H1 (cell line): Measurements from ENCODE around the gene TXNL4A. TPM values are rescaled to one million over a fixed set of nuclear protein-coding genes. Genes with fewer than 3 reads are reported as not detected.

Source experiments
- CTCF ChIA-PET: fragments of 300-600 bp; sonication (Branson Sonifier 250); formaldehyde crosslinking; loops from one replicate; lab custom pipeline; 2021; ENCODE audit not compliant: partially characterized antibody; lab: Charles Lee
- POLR2A ChIA-PET: fragments of 300-600 bp; sonication (Branson Sonifier 250); formaldehyde crosslinking; loops from one replicate; lab custom pipeline; 2021; ENCODE audit warnings: inconsistent platforms; ENCODE audit not compliant: partially characterized antibody; lab: Charles Lee
- DNase-seq, 2 experiments: peaks; one replicate each; pipeline versions ENCODE4 v3.0.0 to v3.0.0-alpha.2; 2010 to 2022; ENCODE audit warnings: low spot score in 2 of 2, low read depth in 1 of 2, mixed read lengths in 1 of 2
- FAIRE-seq: peaks from 2 replicates; lab custom pipeline; 2011; peaks lifted over from hg19 to GRCh38; lab: Jason Lieb, UNC
- H2AFZ ChIP-seq: 2 replicates; pipeline ENCODE4 v1.8.1; 2012; ENCODE audit warnings: low read length, inconsistent platforms
- H2AK5ac ChIP-seq: 2 replicates; pipeline ENCODE4 v1.6.1; 2013; ENCODE audit warnings: low read depth, low read length
- H2BK120ac ChIP-seq: replicated peaks from 2 replicates; pipeline ENCODE3; 2013; ENCODE audit warnings: low read depth, low read length, inconsistent platforms
- H2BK12ac ChIP-seq: 2 replicates; pipeline ENCODE4 v1.6.1; 2013; ENCODE audit warnings: low read depth, low read length
- H2BK15ac ChIP-seq: 2 replicates; pipeline ENCODE4 v1.6.1; 2013; ENCODE audit warnings: low read length
- H2BK20ac ChIP-seq: 2 replicates; pipeline ENCODE4 v1.6.1; 2013; ENCODE audit warnings: low read length
- H2BK5ac ChIP-seq: 2 replicates; pipeline ENCODE4 v1.6.1; 2013; ENCODE audit warnings: low read depth, low read length
- H3K14ac ChIP-seq: 2 replicates; pipeline ENCODE4 v1.6.1; 2013; ENCODE audit warnings: inconsistent platforms; ENCODE audit not compliant: insufficient read length
- H3K18ac ChIP-seq: 2 replicates; pipeline ENCODE4 v1.6.1; 2013; ENCODE audit warnings: low read length; ENCODE audit errors: extremely low read depth
- H3K23ac ChIP-seq: 2 replicates; pipeline ENCODE4 v1.6.1; 2013; ENCODE audit warnings: inconsistent platforms; ENCODE audit not compliant: insufficient read length
- H3K23me2 ChIP-seq: 2 replicates; pipeline ENCODE4 v1.6.1; 2013; ENCODE audit warnings: low read depth, low read length
- H3K27ac ChIP-seq: 2 replicates; pipeline ENCODE4 v1.6.1; 2011; ENCODE audit warnings: low read depth, low read length, inconsistent platforms
- H3K27me3 ChIP-seq, 4 experiments: replicated peaks in 1 of 4; 1 replicate in 1 of 4; 2 replicates in 3 of 4; pipeline versions ENCODE4 v1.6.1 to v1.8.1; 2011 to 2013; ENCODE audit warnings: low read length in 3 of 4, mild to moderate bottlenecking in 3 of 4, inconsistent platforms in 2 of 4, mixed read lengths in 2 of 4, moderate library complexity in 1 of 4; ENCODE audit not compliant: control insufficient read depth in 3 of 4, insufficient read depth in 3 of 4; ENCODE audit errors: extremely low read depth in 1 of 4
- H3K36me3 ChIP-seq, 4 experiments: 2 replicates each; pipeline versions ENCODE4 v1.6.1 to v1.8.1; 2011 to 2013; ENCODE audit warnings: mild to moderate bottlenecking in 4 of 4, low read length in 3 of 4, moderate library complexity in 2 of 4, control low read depth in 1 of 4, inconsistent platforms in 1 of 4; ENCODE audit not compliant: insufficient read depth in 4 of 4, control insufficient read depth in 2 of 4
- H3K4ac ChIP-seq: replicated peaks from 2 replicates; pipeline ENCODE3; 2013; ENCODE audit warnings: low read length, low read depth, mixed read lengths, inconsistent platforms; ENCODE audit not compliant: insufficient read length
- H3K4me1 ChIP-seq, 4 experiments: replicated peaks in 1 of 4; 1 replicate in 1 of 4; 2 replicates in 3 of 4; pipeline versions ENCODE4 v1.6.1 to v1.8.1; 2011 to 2013; ENCODE audit warnings: low read length in 3 of 4, inconsistent platforms in 2 of 4, mixed read lengths in 1 of 4; ENCODE audit not compliant: insufficient read depth in 4 of 4, control insufficient read depth in 3 of 4
- H3K4me2 ChIP-seq, 2 experiments: 2 replicates each; pipeline versions ENCODE4 v1.6.1 to v1.8.1; 2011 to 2013; ENCODE audit warnings: low read depth in 2 of 2, low read length in 2 of 2, control low read depth in 1 of 2, inconsistent platforms in 1 of 2, mild to moderate bottlenecking in 1 of 2; ENCODE audit not compliant: insufficient read depth in 1 of 2
- H3K4me3 ChIP-seq, 4 experiments: fragments of 200-600, 300-600 bp in 1 of 4; sonication (generic), shearing (Covaris generic), sonication (Bioruptor Twin) in 1 of 4; 2 replicates each; pipeline versions ENCODE4 v1.5.1 to v1.8.1; 2011 to 2016; ENCODE audit warnings: low read length in 4 of 4, low read depth in 3 of 4, control low read depth in 2 of 4, inconsistent platforms in 2 of 4, mild to moderate bottlenecking in 2 of 4, mixed read lengths in 1 of 4, moderate library complexity in 1 of 4; ENCODE audit not compliant: insufficient read depth in 2 of 4; ENCODE audit errors: extremely low read depth in 1 of 4
- H3K56ac ChIP-seq: replicated peaks from 2 replicates; pipeline ENCODE3; 2013; ENCODE audit warnings: low read depth, mild to moderate bottlenecking, mixed read lengths, low read length, inconsistent platforms; ENCODE audit not compliant: insufficient read length
- H3K79me1 ChIP-seq: 2 replicates; pipeline ENCODE4 v1.6.1; 2013; ENCODE audit warnings: low read depth, low read length, control low read depth
- H3K79me2 ChIP-seq, 2 experiments: 2 replicates each; pipeline versions ENCODE4 v1.6.1 to v1.8.1; 2012 to 2013; ENCODE audit warnings: low read length in 2 of 2, mild to moderate bottlenecking in 2 of 2, inconsistent platforms in 1 of 2; ENCODE audit not compliant: insufficient read depth in 2 of 2, control insufficient read depth in 1 of 2
- H3K9ac ChIP-seq, 4 experiments: replicated peaks in 1 of 4; 1 replicate in 1 of 4; 2 replicates in 3 of 4; pipeline versions ENCODE4 v1.6.1 to v1.8.1; 2011 to 2013; ENCODE audit warnings: low read depth in 3 of 4, low read length in 3 of 4, control low read depth in 2 of 4, mild to moderate bottlenecking in 2 of 4, moderate library complexity in 2 of 4, inconsistent platforms in 1 of 4; ENCODE audit errors: extremely low read depth in 1 of 4
- H3K9me3 ChIP-seq, 2 experiments: 2 replicates each; pipeline versions ENCODE4 v1.6.1 to v1.8.1; 2012 to 2013; ENCODE audit warnings: mild to moderate bottlenecking in 2 of 2, moderate library complexity in 2 of 2, control low read depth in 1 of 2, inconsistent platforms in 1 of 2, low read depth in 1 of 2, low read length in 1 of 2, mixed read lengths in 1 of 2; ENCODE audit not compliant: insufficient read depth in 2 of 2
- H4K20me1 ChIP-seq, 2 experiments: replicated peaks in 1 of 2; 2 replicates each; pipeline versions ENCODE3 to v1.8.1; 2011 to 2013; ENCODE audit warnings: inconsistent platforms in 2 of 2, low read length in 2 of 2, mild to moderate bottlenecking in 1 of 2; ENCODE audit not compliant: insufficient read depth in 2 of 2, control insufficient read depth in 1 of 2
- H4K5ac ChIP-seq: 2 replicates; pipeline ENCODE4 v1.6.1; 2013; ENCODE audit warnings: low read length, low read depth, mixed read lengths, inconsistent platforms; ENCODE audit not compliant: insufficient read length
- H4K8ac ChIP-seq: 2 replicates; pipeline ENCODE4 v1.8.0; 2013; ENCODE audit warnings: mild to moderate bottlenecking, moderate library complexity, low read length, inconsistent platforms; ENCODE audit not compliant: insufficient read depth; ENCODE audit errors: extremely low read depth
- H4K91ac ChIP-seq: replicated peaks from 2 replicates; pipeline ENCODE3; 2013; ENCODE audit warnings: low read length, mixed read lengths, inconsistent platforms; ENCODE audit not compliant: insufficient read length
- CHD2 ChIP-seq: IDR thresholded peaks from 2 replicates; pipeline ENCODE4 v1.6.1; 2012; ENCODE audit warnings: low read length, improper control_type of control experiment
- EGR1 ChIP-seq: IDR thresholded peaks from 2 replicates; pipeline ENCODE4 v1.6.1; 2011; ENCODE audit warnings: low read depth, low read length, borderline replicate concordance
- HDAC6 ChIP-seq: IDR thresholded peaks from one replicate; pipeline ENCODE4 v1.7.1; 2012; ENCODE audit warnings: low read depth, mild to moderate bottlenecking, inconsistent platforms, low read length, moderate library complexity
- KDM4A ChIP-seq: IDR thresholded peaks from one replicate; pipeline ENCODE4 v1.7.1; 2012; ENCODE audit warnings: low read depth, mild to moderate bottlenecking, moderate library complexity, low read length, inconsistent platforms; ENCODE audit not compliant: severe bottlenecking
- SAP30 ChIP-seq: fragments of 300-600 bp; sonication (generic); IDR thresholded peaks from 2 replicates; pipeline ENCODE4 v1.7.1; 2012; ENCODE audit warnings: low read length, moderate library complexity, mild to moderate bottlenecking, inconsistent platforms; ENCODE audit not compliant: insufficient read depth, insufficient replicate concordance
- SIRT6 ChIP-seq: IDR thresholded peaks from one replicate; pipeline ENCODE4 v1.7.1; 2012; ENCODE audit warnings: low read length, inconsistent platforms
- SUZ12 ChIP-seq: fragments of 200-600 bp; sonication (generic); IDR thresholded peaks from 2 replicates; pipeline ENCODE4 v1.6.1; 2012; ENCODE audit warnings: mild to moderate bottlenecking, inconsistent platforms, low read length, moderate library complexity, mixed read lengths
- ZNF274 ChIP-seq: IDR thresholded peaks from 2 replicates; pipeline ENCODE4 v1.7.0; 2012; ENCODE audit warnings: low read length, borderline replicate concordance; ENCODE audit errors: extremely low read depth
- WGBS, 2 experiments: shearing (Covaris generic) in 1 of 2; methylation state at CpG; one replicate each; pipeline versions ENCODE4 v1.1.6 to v1.1.7; 2013 to 2015; ENCODE audit warnings: low lambda C conversion rate in 2 of 2, mixed read lengths in 2 of 2, inconsistent platforms in 1 of 2, low coverage in 1 of 2, missing lambda C conversion rate in 1 of 2; ENCODE audit not compliant: insufficient replicate concordance in 2 of 2, insufficient coverage in 1 of 2, insufficient read length in 1 of 2; ENCODE audit errors: extremely low coverage in 1 of 2, missing lambda C conversion rate in 1 of 2; 5-methylcytosine and 5-hydroxymethylcytosine counted together
- polyA plus RNA-seq, 7 experiments: library from polyadenylated mRNA; depleted of rRNA in 3 of 7; stranded (reverse) in 5 of 7; unstranded in 2 of 7; fragments of >200 nt in 5 of 7; fragments of 200-250 nt in 2 of 7; gene quantifications; 1 replicate in 5 of 7; 2 replicates in 1 of 7; 4 replicates in 1 of 7; pipeline versions ENCODE4 v1.2.1 to v1.2.3, GENCODE V29; 2011 to 2013; ENCODE audit warnings: missing spikeins in 2 of 7, mixed read lengths in 2 of 7
- total RNA-seq: library from RNA; stranded (reverse); fragmentation: NEBNext Ultra II Directional; extraction: Animal tissue kit (Norgen Biotek cat#: 25700); gene quantifications from 2 replicates; pipeline ENCODE4 v1.2.1, GENCODE V29; 2021
- TF ChIP-seq, protein P1 (sequence below), 3 experiments: IDR thresholded peaks; 1 replicate in 2 of 3; 2 replicates in 1 of 3; pipeline versions ENCODE4 v1.5.1 to v1.6.1; 2011; ENCODE audit warnings: low read length in 3 of 3, mild to moderate bottlenecking in 3 of 3, inconsistent platforms in 2 of 3, low read depth in 1 of 3, moderate library complexity in 1 of 3; ENCODE audit not compliant: insufficient read depth in 1 of 3; ENCODE audit errors: control extremely low read depth in 1 of 3
- TF ChIP-seq, protein P2 (sequence below): IDR thresholded peaks from 2 replicates; pipeline ENCODE4 v1.6.1; 2011; ENCODE audit warnings: low read length, improper control_type of control experiment

Gene TXNL4A
- total and polyA plus RNA-seq, 2 of the 8 experiments (the other 6 are each of a cell fraction or from before 2014, with no cell fraction given) = 169 to 181 TPM

DNA sequence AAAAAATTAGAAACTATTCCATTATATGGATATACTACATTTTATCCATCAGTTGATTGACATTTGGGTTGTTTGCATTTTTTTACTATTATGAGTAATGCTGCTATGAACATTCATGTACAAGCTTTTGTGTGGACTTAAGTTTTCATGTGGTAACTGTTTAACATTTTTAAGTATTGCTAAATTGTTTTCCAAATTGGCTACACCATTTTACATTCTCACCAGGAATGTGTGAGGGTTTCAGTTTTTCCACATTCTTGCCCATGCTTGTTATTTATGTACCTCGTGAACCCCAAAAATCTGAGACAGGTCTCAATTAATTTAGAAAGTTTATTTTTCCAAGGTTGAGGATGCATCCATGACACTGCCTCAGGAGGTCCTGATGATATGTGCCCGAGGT is 3.1 kb upstream of the TXNL4A start:
- Histone ChIP-seq H4K8ac (no peak overlapping the region), H3K23me2 (peaks cover 5% of the 10 kb centered on the region; the same call in 1 of the 2 replicates), H3K79me2 (peaks cover 9 to 17% of the 10 kb centered on the region in 2 experiments), H3K23ac (no peak overlapping the region), H3K27me3 (no peaks in the 10 kb centered on the region), H4K5ac (no peak overlapping the region), H2AK5ac (no peak overlapping the region), H3K4ac (no peak overlapping the region), H2BK12ac (no peak overlapping the region), H3K56ac (no peak overlapping the region), H4K91ac (no peak overlapping the region), H3K4me1 (peaks cover 0 to 4% (median 2%) of the 10 kb centered on the region in 4 experiments; a peak in 4 of 7 replicates), H3K79me1 (0 out of 2 replicates have a peak, but pooled peaks cover 1% of the 10 kb centered on the region), H3K4me2 (no peak overlapping the region), H3K9me3 (no peaks in the 10 kb centered on the region), H2AFZ (no peak overlapping the region), H2BK20ac (no peak overlapping the region), H2BK5ac (no peak overlapping the region), H2BK120ac (no peak overlapping the region), H4K20me1 (peaks cover 4 to 5% of the 10 kb centered on the region in 2 experiments), H3K36me3 (peaks cover 0 to under 1% (median 0%) of the 10 kb centered on the region in 4 experiments; a peak in 2 of 8 replicates), H3K14ac (no peak overlapping the region), H2BK15ac (no peak overlapping the region), H3K27ac (no peak overlapping the region), H3K4me3 (no peak overlapping the region), H3K9ac (no peak overlapping the region), H3K18ac (no peak overlapping the region)
- FAIRE-seq = no peak
- POLR2A ChIA-PET = interaction anchor here (0.9 to 1.0 kb wide), 2 partner anchors 12 to 54 kb away, joined by 3 read pairs; no protein-coding TSS in a partner anchor
- WGBS, 2 experiments = 89% methylated on average over 2 of the region's 2 CpGs; no CpG with 5 or more reads in 1 of the 2 experiments
- CTCF ChIA-PET = no interaction called here
- no peak for DNase-seq
- TF ChIP-seq, protein P1, sequence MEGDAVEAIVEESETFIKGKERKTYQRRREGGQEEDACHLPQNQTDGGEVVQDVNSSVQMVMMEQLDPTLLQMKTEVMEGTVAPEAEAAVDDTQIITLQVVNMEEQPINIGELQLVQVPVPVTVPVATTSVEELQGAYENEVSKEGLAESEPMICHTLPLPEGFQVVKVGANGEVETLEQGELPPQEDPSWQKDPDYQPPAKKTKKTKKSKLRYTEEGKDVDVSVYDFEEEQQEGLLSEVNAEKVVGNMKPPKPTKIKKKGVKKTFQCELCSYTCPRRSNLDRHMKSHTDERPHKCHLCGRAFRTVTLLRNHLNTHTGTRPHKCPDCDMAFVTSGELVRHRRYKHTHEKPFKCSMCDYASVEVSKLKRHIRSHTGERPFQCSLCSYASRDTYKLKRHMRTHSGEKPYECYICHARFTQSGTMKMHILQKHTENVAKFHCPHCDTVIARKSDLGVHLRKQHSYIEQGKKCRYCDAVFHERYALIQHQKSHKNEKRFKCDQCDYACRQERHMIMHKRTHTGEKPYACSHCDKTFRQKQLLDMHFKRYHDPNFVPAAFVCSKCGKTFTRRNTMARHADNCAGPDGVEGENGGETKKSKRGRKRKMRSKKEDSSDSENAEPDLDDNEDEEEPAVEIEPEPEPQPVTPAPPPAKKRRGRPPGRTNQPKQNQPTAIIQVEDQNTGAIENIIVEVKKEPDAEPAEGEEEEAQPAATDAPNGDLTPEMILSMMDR (IDR thresholded peaks at IDR 0.05; ENCODE audit: control extremely low read depth in 1 of 3, insufficient read depth in 1 of 3, low read depth in 1 of 3, low read length in 3 of 3) = no peak
- TF ChIP-seq KDM4A = no peak
- TF ChIP-seq, protein P2, sequence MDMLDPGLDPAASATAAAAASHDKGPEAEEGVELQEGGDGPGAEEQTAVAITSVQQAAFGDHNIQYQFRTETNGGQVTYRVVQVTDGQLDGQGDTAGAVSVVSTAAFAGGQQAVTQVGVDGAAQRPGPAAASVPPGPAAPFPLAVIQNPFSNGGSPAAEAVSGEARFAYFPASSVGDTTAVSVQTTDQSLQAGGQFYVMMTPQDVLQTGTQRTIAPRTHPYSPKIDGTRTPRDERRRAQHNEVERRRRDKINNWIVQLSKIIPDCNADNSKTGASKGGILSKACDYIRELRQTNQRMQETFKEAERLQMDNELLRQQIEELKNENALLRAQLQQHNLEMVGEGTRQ = no peak
- TF ChIP-seq ZNF274 = no peak
- no peak for TF ChIP-seq CHD2
- TF ChIP-seq SIRT6 = no peak
- TF ChIP-seq HDAC6 = no peak
- TF ChIP-seq SAP30 = no peak
- TF ChIP-seq SUZ12 = no peak
- no peak for TF ChIP-seq EGR1
